Epithelial cell of proximal tubule (primary cell): ENCODE measurements around the gene CHSY1. TPM values are rescaled to one million over a fixed set of nuclear protein-coding genes. Genes with fewer than 3 reads are reported as not detected.

Experiments used
- DNase-seq: peaks from one replicate; pipeline ENCODE4 v3.0.0-alpha.2; 2011; ENCODE audit warnings: low read depth
- H3K4me3 ChIP-seq: 2 replicates; pipeline ENCODE4 v1.5.1; 2011; ENCODE audit warnings: low read depth, mild to moderate bottlenecking, low read length
- total RNA-seq: library from RNA; depleted of rRNA; stranded (reverse); fragments of >200 nt; gene quantifications from 2 replicates; pipeline ENCODE4 v1.2.3, GENCODE V29; 2015
- TF ChIP-seq, protein P1 (sequence below): conservative IDR thresholded peaks from 2 replicates; pipeline ENCODE4 v1.5.1; 2012; ENCODE audit warnings: low read depth, mild to moderate bottlenecking, low read length

Gene CHSY1
- total RNA-seq, 1 donor from 2014 or later: 14.4 TPM

DNA sequence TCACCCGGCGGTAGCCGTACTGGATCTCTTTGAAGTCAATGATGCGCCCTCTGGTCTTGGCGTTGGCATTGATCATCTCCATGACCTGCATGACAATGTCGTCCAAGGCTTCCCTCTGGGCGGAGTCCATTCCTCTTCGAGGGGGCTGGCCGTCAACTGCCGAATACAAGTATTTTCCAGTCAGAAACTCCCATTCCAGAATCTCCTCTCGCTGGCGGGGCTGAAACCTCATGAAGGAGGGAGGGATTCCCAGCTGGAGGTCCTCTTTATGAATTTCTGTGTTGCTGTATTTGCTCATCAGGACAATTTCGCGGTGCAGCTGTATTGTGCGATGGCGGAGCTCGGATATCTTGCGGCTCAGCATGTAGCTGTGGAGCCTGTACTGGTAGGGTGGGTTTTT is 73.4 kb downstream of the CHSY1 start:
- no peak for DNase-seq
- TF ChIP-seq, protein P1, sequence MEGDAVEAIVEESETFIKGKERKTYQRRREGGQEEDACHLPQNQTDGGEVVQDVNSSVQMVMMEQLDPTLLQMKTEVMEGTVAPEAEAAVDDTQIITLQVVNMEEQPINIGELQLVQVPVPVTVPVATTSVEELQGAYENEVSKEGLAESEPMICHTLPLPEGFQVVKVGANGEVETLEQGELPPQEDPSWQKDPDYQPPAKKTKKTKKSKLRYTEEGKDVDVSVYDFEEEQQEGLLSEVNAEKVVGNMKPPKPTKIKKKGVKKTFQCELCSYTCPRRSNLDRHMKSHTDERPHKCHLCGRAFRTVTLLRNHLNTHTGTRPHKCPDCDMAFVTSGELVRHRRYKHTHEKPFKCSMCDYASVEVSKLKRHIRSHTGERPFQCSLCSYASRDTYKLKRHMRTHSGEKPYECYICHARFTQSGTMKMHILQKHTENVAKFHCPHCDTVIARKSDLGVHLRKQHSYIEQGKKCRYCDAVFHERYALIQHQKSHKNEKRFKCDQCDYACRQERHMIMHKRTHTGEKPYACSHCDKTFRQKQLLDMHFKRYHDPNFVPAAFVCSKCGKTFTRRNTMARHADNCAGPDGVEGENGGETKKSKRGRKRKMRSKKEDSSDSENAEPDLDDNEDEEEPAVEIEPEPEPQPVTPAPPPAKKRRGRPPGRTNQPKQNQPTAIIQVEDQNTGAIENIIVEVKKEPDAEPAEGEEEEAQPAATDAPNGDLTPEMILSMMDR: no peak

DNA sequence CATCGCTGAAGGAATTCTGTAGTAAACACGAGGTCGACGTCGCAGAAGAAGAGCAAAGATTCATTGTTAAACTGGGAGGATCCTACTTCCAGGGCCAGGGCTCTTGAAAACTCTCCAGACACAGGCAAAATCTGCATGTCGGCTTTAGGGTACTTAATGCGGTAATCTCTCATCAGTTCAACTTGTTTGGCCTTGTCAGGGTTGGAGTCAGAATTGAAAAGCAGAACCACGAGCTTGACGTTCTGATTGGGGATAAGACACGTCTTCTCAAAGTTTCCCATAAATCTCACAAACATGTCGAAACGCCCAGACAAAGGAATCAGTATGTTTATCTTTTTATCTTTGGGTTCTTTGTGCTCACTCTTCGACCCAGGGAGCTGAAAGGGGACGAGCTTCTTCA is 74.0 kb downstream of the CHSY1 start:
- TF ChIP-seq, protein P1: no peak
- DNase-seq: no peak
- no peak overlapping the region for H3K4me3 ChIP-seq

More for the DNA sequence above, 73.4 kb downstream of the CHSY1 start:
- no peak overlapping the region for H3K4me3 ChIP-seq

DNA sequence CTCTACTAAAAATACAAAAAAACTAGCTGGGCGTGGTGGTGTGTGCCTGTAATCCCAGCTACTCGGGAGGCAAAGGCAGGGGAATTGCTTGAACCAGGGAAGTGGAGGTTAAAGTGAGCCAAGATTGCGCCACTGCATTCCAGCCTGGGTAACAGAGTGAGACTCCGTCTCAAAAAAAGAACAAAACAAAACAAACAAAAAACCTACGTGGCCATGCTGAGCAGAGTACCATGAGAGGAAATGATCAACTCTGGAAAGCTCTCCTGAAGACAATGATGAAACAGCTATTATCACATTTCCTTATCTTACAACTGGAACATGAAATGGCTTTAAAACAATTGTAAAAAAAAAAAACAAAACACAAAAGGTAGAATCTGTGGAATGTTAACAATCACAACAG is 75.2 kb downstream of the CHSY1 start:
- TF ChIP-seq, protein P1: no peak
- DNase-seq: no peak
- H3K4me3 ChIP-seq: no peak overlapping the region

DNA sequence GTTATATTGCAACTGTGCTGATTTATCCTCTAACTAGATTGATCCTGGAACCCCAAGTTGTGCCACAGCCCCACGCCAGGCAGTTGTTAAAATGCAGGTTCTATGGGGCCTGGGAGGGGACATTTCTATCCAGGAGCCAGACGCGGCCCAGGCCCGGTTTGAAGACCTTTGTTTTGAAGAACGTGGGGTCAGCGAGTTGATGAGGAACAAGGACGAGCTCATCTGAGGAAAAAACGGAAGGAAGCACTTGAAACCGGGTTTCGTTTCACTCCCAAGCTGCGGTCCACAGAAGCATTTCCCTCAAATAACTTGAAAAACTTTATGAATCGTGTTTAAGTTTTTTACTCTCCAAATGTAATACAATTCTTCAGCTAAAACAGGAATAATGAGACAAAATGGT is 76.4 kb downstream of the CHSY1 start:
- DNase-seq: no peak

DNA sequence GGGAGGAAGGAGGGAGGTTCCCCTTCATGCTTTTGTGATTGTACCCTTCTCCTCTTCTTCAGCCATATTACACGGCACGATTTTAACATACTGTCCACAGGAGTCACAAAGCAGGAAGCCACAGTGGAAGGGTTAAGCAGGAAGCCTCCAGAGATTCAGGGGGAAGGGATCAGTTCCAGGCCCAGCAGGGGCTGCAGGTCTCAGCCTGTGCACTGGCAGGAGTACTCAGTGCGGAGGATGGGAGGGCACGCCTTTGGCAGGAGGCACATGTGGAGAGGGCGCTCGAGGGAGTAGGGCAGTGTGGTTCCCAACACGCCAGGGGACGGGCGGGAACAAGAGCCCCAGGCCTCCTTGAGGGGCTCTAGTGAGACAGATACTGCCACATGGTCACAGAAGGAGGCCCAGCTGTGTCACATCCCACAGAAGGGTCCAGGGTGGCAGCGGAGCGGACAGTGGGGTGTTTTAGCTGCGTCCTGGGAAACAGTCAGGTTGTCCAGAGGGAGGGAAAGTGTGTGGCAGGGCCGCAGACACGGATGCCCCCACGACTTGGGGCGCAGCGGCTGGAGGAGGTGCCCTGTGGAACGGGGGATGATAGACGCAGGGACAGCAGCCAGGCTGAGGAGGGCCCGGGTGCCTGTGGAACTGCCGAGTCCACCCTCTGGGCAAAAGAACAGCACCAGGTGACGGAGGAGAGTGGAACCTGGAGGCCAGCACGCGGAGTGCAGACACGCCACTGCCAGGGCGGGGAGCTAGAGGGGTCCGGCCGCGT is 77.5 kb downstream of the CHSY1 start:
- TF ChIP-seq, protein P1: no peak
- no peak overlapping the region for H3K4me3 ChIP-seq
- DNase-seq: no peak

More for the DNA sequence above, 76.4 kb downstream of the CHSY1 start:
- TF ChIP-seq, protein P1: no peak
- H3K4me3 ChIP-seq: no peak overlapping the region

DNA sequence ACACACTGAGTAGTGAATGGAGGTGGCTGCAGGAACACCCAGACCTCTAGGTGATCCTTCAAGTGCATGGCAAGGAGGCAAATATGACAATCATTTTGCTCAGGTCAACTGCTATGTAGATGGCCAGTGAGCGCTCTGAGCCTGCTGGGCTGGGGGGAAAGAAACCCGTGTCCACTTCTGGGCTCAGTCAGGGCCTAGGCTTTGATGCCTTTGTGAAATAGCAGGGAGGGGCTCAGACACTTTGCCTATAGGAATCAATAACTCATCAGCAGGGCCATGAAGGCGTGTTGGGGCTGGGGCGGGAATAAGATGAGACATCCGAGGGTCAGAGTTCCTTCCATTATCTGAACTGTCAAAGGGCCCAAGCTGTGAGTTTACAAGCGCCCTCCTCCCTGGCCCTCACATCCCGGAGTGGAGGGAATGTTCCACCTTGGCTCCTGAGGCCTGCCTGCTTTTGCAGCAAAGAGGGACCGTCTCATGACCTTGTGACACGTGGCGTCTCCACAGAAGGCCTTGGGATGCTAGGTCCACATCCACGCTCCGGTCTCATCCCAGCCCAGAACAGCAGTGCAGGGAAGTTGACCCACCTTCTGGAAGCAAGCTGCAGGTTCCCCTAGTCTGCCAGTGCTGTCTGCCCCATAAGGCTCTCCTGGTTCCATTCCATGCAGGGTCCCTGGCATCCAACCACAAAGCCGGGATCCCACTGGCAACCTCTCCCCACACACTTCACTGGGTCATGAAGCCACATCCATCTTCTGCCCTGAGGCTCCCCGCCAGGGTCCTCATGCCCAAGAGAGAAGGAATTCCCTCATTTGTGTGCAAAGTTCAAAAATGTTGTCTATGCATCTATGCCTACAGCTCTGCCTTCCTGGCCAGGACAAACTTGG is 78.4 kb downstream of the CHSY1 start:
- TF ChIP-seq, protein P1: no peak
- DNase-seq: no peak
- no peak overlapping the region for H3K4me3 ChIP-seq
